Measurements from ENCODE around the gene DYNC1LI1. TPM values are rescaled to one million over a fixed set of nuclear protein-coding genes. Genes with fewer than 3 reads are reported as not detected.
A peak's percentile ranks its signal among the peaks of the same experiment; 100 is the strongest.
"Not testable (repeated sequence)": the region's sequence is repeated elsewhere in the genome, so short reads cannot be mapped to it uniquely, and the experiment has no call there.

DYNC1LI1 gene
- total RNA-seq, 3 donors from 2014 or later, result 16.7 to 26.5 (median 19.9) TPM

- H3K4me1 ChIP-seq (ENCODE audit: low read depth), result no peaks in the 10 kb centered on the region
- H3K4me3 ChIP-seq, result no peak overlapping the region
- DNase-seq, result no peak
- no peak for TF ChIP-seq CTCF (IDR thresholded peaks at IDR 0.05)
- no peaks in the 10 kb centered on the region for H3K9me3 ChIP-seq
- intact Hi-C loops (cut with DNase I, micrococcal nuclease), result no loop called here
- H3K36me3 ChIP-seq (ENCODE audit: low read depth), result no peaks in the 10 kb centered on the region
- ATAC-seq, result no peak
Observed at GRCh38 chr3:32584660-32585059, 14.0 kb upstream of the DYNC1LI1 start.

- no peak for ATAC-seq
Observed at GRCh38 chr3:32583708-32584107, 13.1 kb upstream of the DYNC1LI1 start.

GRCh38 chr3:32578669-32579068 lies 8.0 kb upstream of the DYNC1LI1 start:
- DNase-seq; intact Hi-C loops (cut with DNase I, micrococcal nuclease); H3K4me3 ChIP-seq; ATAC-seq; H3K36me3 ChIP-seq (ENCODE audit: low read depth); H3K9me3 ChIP-seq; H3K4me1 ChIP-seq (ENCODE audit: low read depth): not testable (repeated sequence)

More at GRCh38 chr3:32583708-32584107, 13.1 kb upstream of the DYNC1LI1 start:
- intact Hi-C loops (cut with DNase I, micrococcal nuclease), result no loop called here
- no peak for DNase-seq
- no peaks in the 10 kb centered on the region for H3K4me1 ChIP-seq (ENCODE audit: low read depth)
- no peaks in the 10 kb centered on the region for H3K36me3 ChIP-seq (ENCODE audit: low read depth)
- H3K4me3 ChIP-seq, result no peak overlapping the region
- no peaks in the 10 kb centered on the region for H3K9me3 ChIP-seq
- TF ChIP-seq CTCF (IDR thresholded peaks at IDR 0.05), result no peak

- no peaks in the 10 kb centered on the region for H3K36me3 ChIP-seq (ENCODE audit: low read depth)
- H3K4me3 ChIP-seq, result no peak overlapping the region
- H3K9me3 ChIP-seq, result no peaks in the 10 kb centered on the region
- DNase-seq (peak in 1 of 3 donors; percentile 9), ATAC-seq (peak; percentile 61)
- H3K4me1 ChIP-seq (ENCODE audit: low read depth), result no peaks in the 10 kb centered on the region
- intact Hi-C loops (cut with DNase I, micrococcal nuclease), result no loop called here
- no peak for TF ChIP-seq CTCF (IDR thresholded peaks at IDR 0.05)
Observed at GRCh38 chr3:32577581-32578556, 7.2 kb upstream of the DYNC1LI1 start.

GRCh38 chr3:32577174-32577573 lies 6.5 kb upstream of the DYNC1LI1 start:
- no peaks in the 10 kb centered on the region for H3K9me3 ChIP-seq
- no peak for DNase-seq
- H3K4me1 ChIP-seq (ENCODE audit: low read depth), result no peaks in the 10 kb centered on the region
- TF ChIP-seq CTCF (IDR thresholded peaks at IDR 0.05), result no peak
- H3K36me3 ChIP-seq (ENCODE audit: low read depth), result no peaks in the 10 kb centered on the region
- no peak for ATAC-seq
- intact Hi-C loops (cut with DNase I, micrococcal nuclease), result no loop called here
- H3K4me3 ChIP-seq, result no peak overlapping the region

GRCh38 chr3:32575451-32576113 lies 4.9 kb upstream of the DYNC1LI1 start:
- Histone ChIP-seq H3K4me3 (no peak overlapping the region), H3K36me3 (ENCODE audit: low read depth) (no peaks in the 10 kb centered on the region), H3K9me3 (no peaks in the 10 kb centered on the region), H3K4me1 (ENCODE audit: low read depth) (no peaks in the 10 kb centered on the region)
- TF ChIP-seq CTCF (IDR thresholded peaks at IDR 0.05), result no peak
- DNase-seq (no peak), ATAC-seq (no peak)
- intact Hi-C loops (cut with DNase I, micrococcal nuclease), result no loop called here
